MM.1S (cell line): ENCODE measurements around the gene PTPRN2.

ENCODE experiments used
- DNase-seq: peaks from one replicate; pipeline ENCODE4 v3.0.0-alpha.2; 2015
- H2AFZ ChIP-seq: fragments of 300-600 bp; sonication (generic); 2 replicates; pipeline ENCODE4 v1.6.0; 2016; ENCODE audit warnings: antibody characterized with exemption, low read length
- H3F3A ChIP-seq: fragments of 300-600 bp; sonication (generic); 2 replicates; pipeline ENCODE4 v1.6.1; 2016; ENCODE audit warnings: mild to moderate bottlenecking, antibody characterized with exemption, low read length, moderate library complexity, mixed read lengths; ENCODE audit not compliant: insufficient read depth
- H3K27ac ChIP-seq: fragments of 300-600 bp; sonication (generic); 2 replicates; pipeline ENCODE4 v1.5.1; 2016; ENCODE audit warnings: mild to moderate bottlenecking, low read length
- H3K27me3 ChIP-seq: fragments of 300-600 bp; sonication (generic); replicated peaks from 2 replicates; pipeline ENCODE4 v1.6.0; 2016; ENCODE audit warnings: low read length; ENCODE audit not compliant: insufficient read depth
- H3K36me3 ChIP-seq: fragments of 300-600 bp; sonication (generic); replicated peaks from 2 replicates; pipeline ENCODE4 v1.6.1; 2016; ENCODE audit warnings: mild to moderate bottlenecking, low read length, mixed read lengths; ENCODE audit not compliant: insufficient read depth
- H3K4me1 ChIP-seq: fragments of 300-600 bp; sonication (generic); 2 replicates; pipeline ENCODE4 v1.6.1; 2016; ENCODE audit warnings: low read length, mixed read lengths
- H3K4me2 ChIP-seq: fragments of 300-600 bp; sonication (generic); 2 replicates; pipeline ENCODE4 v1.6.0; 2016; ENCODE audit warnings: low read depth, low read length
- H3K4me3 ChIP-seq: fragments of 300-600 bp; sonication (generic); 2 replicates; pipeline ENCODE4 v1.5.1; 2016; ENCODE audit warnings: low read length, mixed read lengths
- H3K79me2 ChIP-seq: fragments of 300-600 bp; sonication (generic); 2 replicates; pipeline ENCODE4 v1.6.1; 2016; ENCODE audit warnings: mixed run types, low read length, mixed read lengths
- H3K9ac ChIP-seq: fragments of 300-600 bp; sonication (generic); 2 replicates; pipeline ENCODE4 v1.6.1; 2016; ENCODE audit warnings: low read length, mixed read lengths
- H3K9me2 ChIP-seq: fragments of 300-600 bp; sonication (generic); replicated peaks from 2 replicates; pipeline ENCODE4 v1.6.1; 2016; ENCODE audit warnings: mild to moderate bottlenecking, low read length, mixed read lengths; ENCODE audit not compliant: insufficient read depth
- H3K9me3 ChIP-seq: fragments of 300-600 bp; sonication (generic); replicated peaks from 2 replicates; pipeline ENCODE4 v1.6.1; 2016; ENCODE audit warnings: mild to moderate bottlenecking, low read length, mixed read lengths; ENCODE audit not compliant: insufficient read depth
- H4K20me1 ChIP-seq: fragments of 300-600 bp; sonication (generic); 2 replicates; pipeline ENCODE4 v1.6.1; 2016; ENCODE audit warnings: mild to moderate bottlenecking, low read length, moderate library complexity, mixed read lengths; ENCODE audit not compliant: insufficient read depth
- EZH2 ChIP-seq: fragments of 300-600 bp; sonication (generic); optimal IDR thresholded peaks from 2 replicates; pipeline ENCODE3; 2017; ENCODE audit warnings: low read depth, mild to moderate bottlenecking, antibody characterized with exemption, low read length, mixed read lengths
- EZH2phosphoT487 ChIP-seq: fragments of 300-600 bp; sonication (generic); IDR thresholded peaks from 2 replicates; pipeline ENCODE4 v1.6.1; 2018; ENCODE audit warnings: antibody characterized with exemption, low read length
- TF ChIP-seq, protein P1 (sequence below): fragments of 300-600 bp; sonication (generic); IDR thresholded peaks from 2 replicates; pipeline ENCODE4 v1.5.1; 2016; ENCODE audit warnings: antibody characterized with exemption, low read length, mixed read lengths

PTPRN2 gene

DNA sequence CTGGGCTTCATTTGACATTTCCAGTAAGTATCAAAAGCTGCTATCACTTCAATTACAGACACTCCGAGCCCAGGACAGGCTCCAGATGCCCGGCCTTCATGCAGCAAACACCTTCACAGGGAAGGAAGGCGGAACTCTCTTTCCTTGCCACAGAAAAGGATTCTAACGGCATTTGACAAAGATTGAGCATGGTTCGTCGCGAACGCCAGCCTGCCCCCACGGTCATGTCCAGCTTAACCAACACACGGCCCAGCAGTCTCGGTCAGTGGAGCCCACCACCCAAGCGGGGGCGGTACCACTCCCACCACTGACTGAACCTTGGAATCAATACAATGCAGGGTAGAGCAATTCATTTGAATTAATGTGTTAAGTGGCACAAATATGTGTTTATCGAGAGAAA lies 643.6 kb downstream of the PTPRN2 start:
- no peaks in the 10 kb centered on the region for H3K9me3 ChIP-seq

DNA sequence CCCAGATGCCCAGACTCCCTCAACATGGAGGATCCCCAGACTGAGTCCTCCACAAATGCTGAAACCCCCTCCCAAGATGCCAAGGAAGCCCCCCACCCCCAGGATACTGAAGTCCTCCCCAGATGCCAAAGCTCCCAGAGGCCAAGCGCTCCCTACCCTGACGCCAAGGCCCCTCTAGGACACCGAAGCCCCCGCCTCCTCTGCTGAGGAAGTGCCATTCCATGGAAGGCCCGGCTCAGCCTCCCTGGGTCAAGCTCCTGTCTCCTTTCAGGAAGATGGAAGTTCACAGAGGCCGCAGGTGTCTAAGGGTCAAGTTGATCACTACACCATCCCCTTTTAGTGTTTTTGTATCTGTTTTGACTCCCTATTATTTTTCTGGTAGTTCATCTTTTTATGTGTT lies 644.1 kb downstream of the PTPRN2 start:
- no peak overlapping the region for H3K4me3 ChIP-seq
- H3F3A ChIP-seq, result no peaks in the 10 kb centered on the region
- H4K20me1 ChIP-seq, result no peaks in the 10 kb centered on the region
- H3K27me3 ChIP-seq, result peaks cover 64% of the 10 kb centered on the region
- no peak overlapping the region for H3K4me2 ChIP-seq
- H3K9ac ChIP-seq, result no peak overlapping the region
- no peaks in the 10 kb centered on the region for H3K4me1 ChIP-seq
- no peak overlapping the region for H2AFZ ChIP-seq
- H3K79me2 ChIP-seq, result no peaks in the 10 kb centered on the region
- H3K36me3 ChIP-seq, result no peaks in the 10 kb centered on the region
- DNase-seq, result no peak
- H3K9me3 ChIP-seq, result no peaks in the 10 kb centered on the region
- TF ChIP-seq EZH2phosphoT487, result no peak
- TF ChIP-seq, protein P1, sequence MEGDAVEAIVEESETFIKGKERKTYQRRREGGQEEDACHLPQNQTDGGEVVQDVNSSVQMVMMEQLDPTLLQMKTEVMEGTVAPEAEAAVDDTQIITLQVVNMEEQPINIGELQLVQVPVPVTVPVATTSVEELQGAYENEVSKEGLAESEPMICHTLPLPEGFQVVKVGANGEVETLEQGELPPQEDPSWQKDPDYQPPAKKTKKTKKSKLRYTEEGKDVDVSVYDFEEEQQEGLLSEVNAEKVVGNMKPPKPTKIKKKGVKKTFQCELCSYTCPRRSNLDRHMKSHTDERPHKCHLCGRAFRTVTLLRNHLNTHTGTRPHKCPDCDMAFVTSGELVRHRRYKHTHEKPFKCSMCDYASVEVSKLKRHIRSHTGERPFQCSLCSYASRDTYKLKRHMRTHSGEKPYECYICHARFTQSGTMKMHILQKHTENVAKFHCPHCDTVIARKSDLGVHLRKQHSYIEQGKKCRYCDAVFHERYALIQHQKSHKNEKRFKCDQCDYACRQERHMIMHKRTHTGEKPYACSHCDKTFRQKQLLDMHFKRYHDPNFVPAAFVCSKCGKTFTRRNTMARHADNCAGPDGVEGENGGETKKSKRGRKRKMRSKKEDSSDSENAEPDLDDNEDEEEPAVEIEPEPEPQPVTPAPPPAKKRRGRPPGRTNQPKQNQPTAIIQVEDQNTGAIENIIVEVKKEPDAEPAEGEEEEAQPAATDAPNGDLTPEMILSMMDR, result no peak
- no peak for TF ChIP-seq EZH2
- no peaks in the 10 kb centered on the region for H3K9me2 ChIP-seq
- H3K27ac ChIP-seq, result no peak overlapping the region

More for the DNA sequence above, 643.6 kb downstream of the PTPRN2 start:
- no peak for DNase-seq
- Histone ChIP-seq H3K27me3 (peaks cover 66% of the 10 kb centered on the region), H3K9ac (no peak overlapping the region), H3K36me3 (no peaks in the 10 kb centered on the region), H3K79me2 (no peaks in the 10 kb centered on the region), H4K20me1 (no peaks in the 10 kb centered on the region), H3K4me3 (no peak overlapping the region), H3K27ac (no peak overlapping the region), H3F3A (no peaks in the 10 kb centered on the region), H3K9me2 (no peaks in the 10 kb centered on the region), H3K4me2 (no peak overlapping the region), H3K4me1 (no peaks in the 10 kb centered on the region), H2AFZ (no peak overlapping the region)
- TF ChIP-seq EZH2 (no peak), EZH2phosphoT487 (no peak)
- TF ChIP-seq, protein P1, result no peak

DNA sequence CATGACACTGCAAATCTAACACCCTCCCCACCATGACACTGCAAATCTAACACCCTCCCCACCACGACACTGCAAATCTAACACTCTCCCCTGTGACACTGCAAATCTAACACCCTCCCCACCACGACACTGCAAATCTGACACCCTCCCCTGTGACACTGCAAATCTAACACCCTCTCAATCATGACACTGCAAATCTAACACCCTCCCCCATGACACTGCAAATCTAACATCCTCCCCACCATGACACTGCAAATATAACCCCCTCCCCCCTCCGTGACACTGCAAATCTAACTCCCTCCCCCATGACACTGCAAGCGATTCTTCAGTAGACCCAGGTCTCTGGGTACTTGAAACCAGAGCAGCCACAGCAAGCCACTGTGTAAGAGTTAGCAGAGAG lies 646.4 kb downstream of the PTPRN2 start:
- no peaks in the 10 kb centered on the region for H3K79me2 ChIP-seq
- H3K27ac ChIP-seq, result no peak overlapping the region
- H3K4me3 ChIP-seq, result no peak overlapping the region
- H3K36me3 ChIP-seq, result no peaks in the 10 kb centered on the region
- TF ChIP-seq, protein P1, result no peak
- no peak for TF ChIP-seq EZH2phosphoT487
- TF ChIP-seq EZH2, result no peak
- no peak overlapping the region for H3K9ac ChIP-seq
- H4K20me1 ChIP-seq, result no peaks in the 10 kb centered on the region
- no peak overlapping the region for H3K4me2 ChIP-seq
- no peak for DNase-seq
- H2AFZ ChIP-seq, result no peak overlapping the region
- H3K27me3 ChIP-seq, result peaks cover 63% of the 10 kb centered on the region
- no peaks in the 10 kb centered on the region for H3K9me2 ChIP-seq
- H3F3A ChIP-seq, result no peaks in the 10 kb centered on the region
- H3K9me3 ChIP-seq, result no peaks in the 10 kb centered on the region
- no peaks in the 10 kb centered on the region for H3K4me1 ChIP-seq
